HepG2 (cell line): ENCODE measurements around the gene ZNF556. TPM values are rescaled to one million over a fixed set of nuclear protein-coding genes. Genes with fewer than 3 reads are reported as not detected.

Experiments used
- AKNA ChIP-seq: sonication (generic); formaldehyde crosslinking; IDR thresholded peaks from 2 replicates; pipeline ENCODE4 v1.4.0; 2020; ENCODE audit warnings: missing genetic modification reagents, borderline replicate concordance
- ARID5B ChIP-seq: IDR thresholded peaks from 2 replicates; pipeline ENCODE4 v1.4.0; 2020; ENCODE audit warnings: mild to moderate bottlenecking, missing genetic modification reagents
- FOXK1 ChIP-seq: sonication (generic); formaldehyde crosslinking; IDR thresholded peaks from 2 replicates; pipeline ENCODE4 v1.4.0; 2020; ENCODE audit warnings: low read depth, missing genetic modification reagents, borderline replicate concordance
- HOXA3 ChIP-seq: sonication (generic); formaldehyde crosslinking; IDR thresholded peaks from 2 replicates; pipeline ENCODE4 v1.5.0; 2020; ENCODE audit warnings: missing genetic modification reagents
- KDM5B ChIP-seq: sonication (generic); formaldehyde crosslinking; IDR thresholded peaks from 2 replicates; pipeline ENCODE4 v1.4.0; 2020; ENCODE audit warnings: missing genetic modification reagents, mild to moderate bottlenecking, borderline replicate concordance
- MYNN ChIP-seq: sonication (generic); formaldehyde crosslinking; IDR thresholded peaks from 2 replicates; pipeline ENCODE4 v1.4.0; 2020; ENCODE audit warnings: mild to moderate bottlenecking, low read depth, missing genetic modification reagents
- PAXIP1 ChIP-seq: sonication (generic); formaldehyde crosslinking; conservative IDR thresholded peaks from 2 replicates; pipeline ENCODE4 v1.4.0; 2020; ENCODE audit warnings: mild to moderate bottlenecking, missing genetic modification reagents, moderate library complexity
- SATB2 ChIP-seq: sonication (generic); formaldehyde crosslinking; IDR thresholded peaks from 2 replicates; pipeline ENCODE4 v1.5.0; 2020; ENCODE audit warnings: missing genetic modification reagents
- SP5 ChIP-seq: IDR thresholded peaks from 2 replicates; pipeline ENCODE4 v1.6.1; 2016; ENCODE audit warnings: low read depth, borderline replicate concordance
- ZNF326 ChIP-seq: sonication (generic); formaldehyde crosslinking; IDR thresholded peaks from 2 replicates; pipeline ENCODE4 v1.4.0; 2020; ENCODE audit warnings: missing genetic modification reagents, borderline replicate concordance
- ZNF574 ChIP-seq: sonication (generic); formaldehyde crosslinking; IDR thresholded peaks from 2 replicates; pipeline ENCODE4 v1.4.0; 2020; ENCODE audit warnings: missing genetic modification reagents
- polyA plus RNA-seq, 8 experiments: library from polyadenylated mRNA; depleted of rRNA in 3 of 8; stranded (reverse) in 7 of 8; unstranded in 1 of 8; fragments of >200 nt; fragmentation: Illumina TruSeq in 4 of 8; extraction: Trizol in 4 of 8; gene quantifications; 2 replicates each; pipeline versions ENCODE4 v1.2.1 to v1.2.3, GENCODE V29; 2011 to 2016; ENCODE audit warnings: low read depth in 4 of 8, missing spikeins in 1 of 8, mixed read lengths in 1 of 8; ENCODE audit not compliant: insufficient read depth in 1 of 8
- total RNA-seq, 5 experiments: library from RNA; depleted of rRNA; stranded (reverse); fragments of >200 nt; fragmentation: Illumina TruSeq; extraction: Trizol; gene quantifications; 2 replicates each; pipeline ENCODE4 v1.2.3, GENCODE V29; 2016; ENCODE audit warnings: low read depth in 1 of 5
- TF ChIP-seq, protein P1 (sequence below): sonication (generic); formaldehyde crosslinking; IDR thresholded peaks from 2 replicates; pipeline ENCODE4 v1.5.1; 2020; ENCODE audit warnings: mild to moderate bottlenecking, moderate library complexity, missing genetic modification reagents

Gene ZNF556
- total and polyA plus RNA-seq, 2 of the 13 experiments (the other 11 are each of a cell fraction or from before 2014, with no cell fraction given), result 4.2 to 28.6 TPM

DNA sequence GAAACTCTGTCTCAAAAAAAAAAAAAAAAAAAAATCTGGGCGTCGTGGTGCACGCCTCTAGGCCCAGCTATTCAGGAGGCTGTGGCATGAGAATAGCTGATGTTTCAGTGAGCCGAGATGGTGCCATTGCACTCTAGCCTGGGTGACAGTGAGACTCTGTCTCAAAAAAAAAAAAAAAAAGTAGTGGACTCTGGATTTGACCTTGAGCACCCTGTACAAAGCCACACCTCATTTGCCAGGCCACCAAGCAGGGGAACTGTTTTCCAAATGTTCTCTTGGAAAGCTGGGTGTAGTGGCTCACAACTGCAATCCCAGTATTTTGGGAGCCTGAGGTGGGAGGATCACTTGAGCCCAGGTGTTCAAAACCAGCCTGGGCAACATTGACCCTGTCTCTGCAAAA lies 29.7 kb upstream of the ZNF556 start (continued):
- TF ChIP-seq ARID5B (CRISPR knock-in tag) (peak; percentile 51; the same call in 1 of the 2 replicates), HOXA3 (CRISPR knock-in tag) (peak; percentile 29; the same call in 1 of the 2 replicates), ZNF326 (no peak), AKNA (CRISPR knock-in tag) (no peak), SP5 (CRISPR knock-in tag) (peak; percentile 53; the same call in 1 of the 2 replicates), FOXK1 (peak; percentile 12; the same call in 1 of the 2 replicates), MYNN (CRISPR knock-in tag) (no peak), SATB2 (no peak), KDM5B (CRISPR knock-in tag) (no peak), PAXIP1 (CRISPR knock-in tag) (peak; percentile 74), ZNF574 (CRISPR knock-in tag) (no peak)
- TF ChIP-seq, protein P1, sequence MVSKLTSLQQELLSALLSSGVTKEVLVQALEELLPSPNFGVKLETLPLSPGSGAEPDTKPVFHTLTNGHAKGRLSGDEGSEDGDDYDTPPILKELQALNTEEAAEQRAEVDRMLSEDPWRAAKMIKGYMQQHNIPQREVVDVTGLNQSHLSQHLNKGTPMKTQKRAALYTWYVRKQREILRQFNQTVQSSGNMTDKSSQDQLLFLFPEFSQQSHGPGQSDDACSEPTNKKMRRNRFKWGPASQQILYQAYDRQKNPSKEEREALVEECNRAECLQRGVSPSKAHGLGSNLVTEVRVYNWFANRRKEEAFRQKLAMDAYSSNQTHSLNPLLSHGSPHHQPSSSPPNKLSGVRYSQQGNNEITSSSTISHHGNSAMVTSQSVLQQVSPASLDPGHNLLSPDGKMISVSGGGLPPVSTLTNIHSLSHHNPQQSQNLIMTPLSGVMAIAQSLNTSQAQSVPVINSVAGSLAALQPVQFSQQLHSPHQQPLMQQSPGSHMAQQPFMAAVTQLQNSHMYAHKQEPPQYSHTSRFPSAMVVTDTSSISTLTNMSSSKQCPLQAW (CRISPR knock-in tag), result peak; percentile 57; the same call in 1 of the 2 replicates
